HepG2 (cell line): Measurements from ENCODE around the gene SLC22A31. TPM values are rescaled to one million over a fixed set of nuclear protein-coding genes. Genes with fewer than 3 reads are reported as not detected.

ENCODE experiments used
- FOXP1 ChIP-seq, 2 experiments: fragments of 450-650 bp in 1 of 2; IDR thresholded peaks; 2 replicates each; pipeline ENCODE4 v1.6.1; 2017 to 2018; ENCODE audit warnings: antibody characterized with exemption in 1 of 2
- FUBP1 ChIP-seq: sonication (generic); formaldehyde crosslinking; IDR thresholded peaks from 2 replicates; pipeline ENCODE4 v1.5.1; 2020; ENCODE audit warnings: missing genetic modification reagents, mild to moderate bottlenecking, borderline replicate concordance
- GABPA ChIP-seq, 2 experiments: IDR thresholded peaks; 2 replicates each; pipeline ENCODE4 v1.6.1; 2011 to 2016; ENCODE audit warnings: low read depth in 2 of 2, low read length in 1 of 2, missing biosample characterization in 1 of 2, missing genetic modification characterization in 1 of 2
- HMGA1 ChIP-seq: sonication (generic); formaldehyde crosslinking; conservative IDR thresholded peaks from 2 replicates; pipeline ENCODE4 v1.4.0; 2020; ENCODE audit warnings: missing genetic modification reagents
- KLF15 ChIP-seq: sonication (generic); formaldehyde crosslinking; IDR thresholded peaks from 2 replicates; pipeline ENCODE4 v1.8.1; 2023; ENCODE audit warnings: borderline replicate concordance, mild to moderate bottlenecking, inconsistent platforms, missing genetic modification reagents, mixed read lengths
- MXD1 ChIP-seq: sonication (generic); formaldehyde crosslinking; IDR thresholded peaks from 2 replicates; pipeline ENCODE4 v1.4.0; 2020; ENCODE audit warnings: mild to moderate bottlenecking, missing genetic modification reagents
- NFIB ChIP-seq: sonication (generic); formaldehyde crosslinking; IDR thresholded peaks from 2 replicates; pipeline ENCODE4 v1.9.0; 2021; ENCODE audit warnings: missing genetic modification reagents, mild to moderate bottlenecking, borderline replicate concordance
- NR0B2 ChIP-seq: sonication (generic); formaldehyde crosslinking; IDR thresholded peaks from 2 replicates; pipeline ENCODE4 v1.4.0; 2020; ENCODE audit warnings: mild to moderate bottlenecking, missing genetic modification reagents
- NR1H2 ChIP-seq: sonication (generic); formaldehyde crosslinking; IDR thresholded peaks from 2 replicates; pipeline ENCODE4 v1.8.1; 2022; ENCODE audit warnings: low read depth, missing genetic modification reagents, borderline replicate concordance
- PRPF4 ChIP-seq: fragments of 200-400 bp; formaldehyde crosslinking; IDR thresholded peaks from 2 replicates; pipeline ENCODE4 v1.6.1; 2016; ENCODE audit warnings: low read length, low read depth; ENCODE audit not compliant: poor library complexity, severe bottlenecking
- YEATS4 ChIP-seq: sonication (generic); formaldehyde crosslinking; IDR thresholded peaks from 2 replicates; pipeline ENCODE4 v1.4.0; 2020; ENCODE audit warnings: missing genetic modification reagents, borderline replicate concordance
- ZBTB38 ChIP-seq: sonication (generic); formaldehyde crosslinking; IDR thresholded peaks from 2 replicates; pipeline ENCODE4 v1.5.1; 2020; ENCODE audit warnings: mild to moderate bottlenecking, missing genetic modification reagents
- ZC3H13 ChIP-seq: sonication (generic); formaldehyde crosslinking; IDR thresholded peaks from 2 replicates; pipeline ENCODE4 v1.8.1; 2023; ENCODE audit warnings: mild to moderate bottlenecking, missing genetic modification reagents, moderate library complexity
- ZNF225 ChIP-seq: sonication (generic); formaldehyde crosslinking; IDR thresholded peaks from 2 replicates; pipeline ENCODE4 v1.4.0; 2020; ENCODE audit warnings: mild to moderate bottlenecking, missing genetic modification reagents
- ZNF609 ChIP-seq: sonication (generic); formaldehyde crosslinking; IDR thresholded peaks from 2 replicates; pipeline ENCODE4 v1.4.0; 2020; ENCODE audit warnings: mild to moderate bottlenecking, missing genetic modification reagents, borderline replicate concordance
- ZNF639 ChIP-seq: conservative IDR thresholded peaks from 2 replicates; pipeline ENCODE4 v1.6.1; 2018; ENCODE audit warnings: missing genetic modification reagents
- polyA plus RNA-seq, 8 experiments: library from polyadenylated mRNA; depleted of rRNA in 3 of 8; stranded (reverse) in 7 of 8; unstranded in 1 of 8; fragments of >200 nt; fragmentation: Illumina TruSeq in 4 of 8; extraction: Trizol in 4 of 8; gene quantifications; 2 replicates each; pipeline versions ENCODE4 v1.2.1 to v1.2.3, GENCODE V29; 2011 to 2016; ENCODE audit warnings: low read depth in 4 of 8, missing spikeins in 1 of 8, mixed read lengths in 1 of 8; ENCODE audit not compliant: insufficient read depth in 1 of 8
- total RNA-seq, 5 experiments: library from RNA; depleted of rRNA; stranded (reverse); fragments of >200 nt; fragmentation: Illumina TruSeq; extraction: Trizol; gene quantifications; 2 replicates each; pipeline ENCODE4 v1.2.3, GENCODE V29; 2016; ENCODE audit warnings: low read depth in 1 of 5
- TF ChIP-seq, protein P1 (sequence below): sonication (generic); formaldehyde crosslinking; IDR thresholded peaks from 2 replicates; pipeline ENCODE4 v1.9.0; 2021; ENCODE audit warnings: missing genetic modification reagents, mild to moderate bottlenecking, borderline replicate concordance

SLC22A31 gene
- total and polyA plus RNA-seq, 2 of the 13 experiments (the other 11 are each of a cell fraction or from before 2014, with no cell fraction given) = 67.3 to 83.3 TPM

DNA sequence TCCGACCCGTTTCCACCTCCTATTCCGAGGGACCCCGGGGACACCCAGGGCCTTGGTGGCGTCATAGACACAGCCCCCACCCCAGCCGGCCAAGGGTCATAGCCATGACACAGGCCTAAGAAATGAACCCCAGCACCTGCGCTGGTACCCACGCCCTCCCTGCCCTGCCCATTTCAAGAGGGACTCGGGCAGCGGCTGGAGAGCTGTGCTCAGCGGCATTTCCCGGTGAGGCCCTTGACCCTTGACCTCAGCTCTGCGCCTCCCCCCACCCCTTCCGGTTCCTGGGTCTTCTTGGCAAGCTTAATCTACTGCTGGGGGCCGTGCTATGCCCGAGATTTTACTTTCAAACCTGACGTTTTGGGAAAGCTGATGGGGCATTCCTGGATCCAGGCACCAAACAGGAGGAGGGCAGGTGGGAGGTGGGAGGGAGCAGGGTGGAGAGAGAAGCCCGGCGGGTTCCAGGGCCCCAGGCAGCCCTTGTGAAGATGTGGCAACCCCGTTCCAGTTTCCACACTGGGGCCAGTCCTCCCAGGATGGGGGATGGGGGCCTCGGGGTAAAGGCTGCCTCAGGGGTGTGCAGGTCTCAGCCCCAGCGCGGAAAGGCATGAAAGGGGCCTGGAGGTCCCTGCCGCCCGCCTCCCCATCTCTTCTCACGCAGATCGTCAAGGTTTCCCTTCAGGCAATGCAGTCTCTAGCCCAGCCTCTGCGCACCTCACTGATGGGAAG, at the start of gene SLC22A31 (continued):
- TF ChIP-seq ZNF609 (CRISPR knock-in tag) (peak; percentile 58; the same call in 1 of the 2 replicates), GABPA (IDR thresholded peaks at IDR 0.05; ENCODE audit: low read depth, low read length) (no peak), GABPA (CRISPR knock-in tag; IDR thresholded peaks at IDR 0.05; ENCODE audit: low read depth) (peak; percentile 94), HMGA1 (no peak), KLF15 (peak; percentile 76; the same call in 1 of the 2 replicates), NR1H2 (CRISPR knock-in tag) (peak; percentile 77; the same call in 1 of the 2 replicates), ZC3H13 (CRISPR knock-in tag) (no peak; the same call in 1 of the 2 replicates), MXD1 (CRISPR knock-in tag) (no peak; the same call in none of the 2 replicates), ZNF639 (CRISPR knock-in tag) (peak; percentile 85), ZNF225 (CRISPR knock-in tag) (0 out of 2 replicates have a peak, but pooled peaks have one; percentile 43), FUBP1 (no peak), PRPF4 (peak; percentile 29), YEATS4 (CRISPR knock-in tag) (peak; percentile 55; the same call in 1 of the 2 replicates), NR0B2 (CRISPR knock-in tag) (peak; percentile 57), ZBTB38 (CRISPR knock-in tag) (no peak), FOXP1 (IDR thresholded peaks at IDR 0.05) (no peak), FOXP1 (CRISPR knock-in tag; IDR thresholded peaks at IDR 0.05) (no peak), NFIB (CRISPR knock-in tag) (no peak)
- TF ChIP-seq, protein P1, sequence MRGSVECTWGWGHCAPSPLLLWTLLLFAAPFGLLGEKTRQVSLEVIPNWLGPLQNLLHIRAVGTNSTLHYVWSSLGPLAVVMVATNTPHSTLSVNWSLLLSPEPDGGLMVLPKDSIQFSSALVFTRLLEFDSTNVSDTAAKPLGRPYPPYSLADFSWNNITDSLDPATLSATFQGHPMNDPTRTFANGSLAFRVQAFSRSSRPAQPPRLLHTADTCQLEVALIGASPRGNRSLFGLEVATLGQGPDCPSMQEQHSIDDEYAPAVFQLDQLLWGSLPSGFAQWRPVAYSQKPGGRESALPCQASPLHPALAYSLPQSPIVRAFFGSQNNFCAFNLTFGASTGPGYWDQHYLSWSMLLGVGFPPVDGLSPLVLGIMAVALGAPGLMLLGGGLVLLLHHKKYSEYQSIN (CRISPR knock-in tag) = no peak
